Psoas muscle (tissue), 8 donors: ENCODE data around the gene UMAD1. TPM values are rescaled to one million over a fixed set of nuclear protein-coding genes. Genes with fewer than 3 reads are reported as not detected.
A peak's percentile ranks its signal among the peaks of the same experiment; 100 is the strongest.

Source experiments
- ATAC-seq, 4 donors: fragments of 200-7000 bp; cut with Tn5 transposase; one replicate each; pipeline ENCODE4 v1.9.1; 2020; ENCODE audit warnings: moderate library complexity in 3 of 4, mild to moderate bottlenecking in 2 of 4
- DNase-seq, 2 donors: peaks; one replicate each; pipeline ENCODE4 v3.0.0-alpha.2; 2020
- H3K27ac ChIP-seq: fragments of 200-600 bp; one replicate; pipeline ENCODE4 v1.8.0; 2022
- H3K27me3 ChIP-seq, 3 donors: fragments of 200-600 bp in 1 of 3; one replicate each; pipeline versions ENCODE4 v1.6.1 to v1.8.0; 2013 to 2022; ENCODE audit warnings: low read length in 2 of 3, mild to moderate bottlenecking in 2 of 3, moderate library complexity in 1 of 3; ENCODE audit not compliant: insufficient read depth in 3 of 3
- H3K36me3 ChIP-seq, 2 donors: fragments of 200-600 bp in 1 of 2; one replicate each; pipeline versions ENCODE4 v1.6.1 to v1.8.0; 2013 to 2022; ENCODE audit warnings: low read depth in 1 of 2, mild to moderate bottlenecking in 1 of 2, moderate library complexity in 1 of 2; ENCODE audit not compliant: insufficient read depth in 1 of 2
- H3K4me1 ChIP-seq: fragments of 200-600 bp; one replicate; pipeline ENCODE4 v1.8.0; 2022
- H3K4me3 ChIP-seq: fragments of 200-600 bp; one replicate; pipeline ENCODE4 v1.8.0; 2022; ENCODE audit warnings: mild to moderate bottlenecking
- H3K9me3 ChIP-seq: fragments of 200-600 bp; one replicate; pipeline ENCODE4 v1.8.0; 2022
- CTCF ChIP-seq: fragments of 200-600 bp; IDR thresholded peaks from one replicate; pipeline ENCODE4 v1.8.0; 2022; ENCODE audit warnings: antibody characterized with exemption
- WGBS, 3 donors: extraction: QIAGEN DNeasy Blood & Tissue Kit; methylation state at CpG; one replicate each; pipeline versions ENCODE4 v1.1.6 to v1.1.7; 2013; 5-methylcytosine and 5-hydroxymethylcytosine counted together
- intact Hi-C, 2 donors: fragments of 100-400 bp; cut with DNase I; formaldehyde crosslinking; loops; one replicate each; pipeline versions ENCODE4 v1.11.0 to v1.14.2; 2022
- polyA plus RNA-seq, 3 donors: library from polyadenylated mRNA; stranded (reverse); fragments of 200-250 nt; gene quantifications; one replicate each; pipeline ENCODE4 v1.2.3, GENCODE V29; 2013
- total RNA-seq, 4 donors: library from RNA; stranded (reverse); fragmentation: NEBNext Ultra II Directional in 2 of 4; extraction: Animal tissue kit (Norgen Biotek cat#: 25700) in 2 of 4; gene quantifications; one replicate each; pipeline versions ENCODE4 v1.2.1 to v1.2.4, GENCODE V29; 2021 to 2023
- donor health status: healthy with polysubstance abuse.
- donor health status: DM: no; HTN: no; CAD: no; lungs with moderate emphysema.
- donor health status: Bipolar disorder and iron deficiency.
- donor health status: healthy.
- donor health status: DM: yes; HTN: yes; CAD: no.
- donor health status: DM: no; HTN: no; CAD: no.
- donor health status: DM: no; HTN: no; CAD: no.
- donor health status: DM: yes; HTN: yes; CAD: no.

UMAD1 gene
- total and polyA plus RNA-seq, 7 donors = 6.2 to 19.1 (median 12.3) TPM

- no peaks in the 10 kb centered on the region for H3K36me3 ChIP-seq
- peak overlapping the region; percentile 25 for H3K27ac ChIP-seq
- peak overlapping the region; percentile 60 for H3K4me3 ChIP-seq
- peak; percentile 63 for TF ChIP-seq CTCF
- H3K9me3 ChIP-seq = no peaks in the 10 kb centered on the region
- intact Hi-C loops = loop anchor here (2.0 to 10.0 kb wide), 5 partner anchors 79 to 456 kb away; partner anchors contain the start of gene MIOS (in 1 of the 2)
- DNase-seq = no peak
- WGBS, 3 donors = 25 to 33% (median 25%) methylated on average over 5 of the region's 5 CpGs
- peaks cover 19% of the 10 kb centered on the region for H3K4me1 ChIP-seq
- no peaks in the 10 kb centered on the region for H3K27me3 ChIP-seq
- peak; percentile 61 to 87 (median 70) for ATAC-seq
Measured at GRCh38 chr7:7761340-7761973, 120.9 kb downstream of the UMAD1 start.

GRCh38 chr7:7761974-7762779 is 121.6 kb downstream of the UMAD1 start:
- H3K27ac ChIP-seq = peak overlapping the region; percentile 25
- H3K4me1 ChIP-seq = peaks cover 19% of the 10 kb centered on the region
- ATAC-seq (peak; percentile 34 to 66 (median 54)), DNase-seq (no peak)
- peak overlapping the region; percentile 60 for H3K4me3 ChIP-seq
- no peak for TF ChIP-seq CTCF
- H3K36me3 ChIP-seq = no peaks in the 10 kb centered on the region
- intact Hi-C loops = loop anchor here (2.0 to 10.0 kb wide), 5 partner anchors 80 to 455 kb away; partner anchors contain the start of gene MIOS (in 1 of the 2)
- H3K27me3 ChIP-seq = no peaks in the 10 kb centered on the region
- H3K9me3 ChIP-seq = no peaks in the 10 kb centered on the region
- 7 to 15% (median 12%) methylated on average over 9 of the region's 9 CpGs for WGBS, 3 donors

- Histone ChIP-seq H3K36me3 (no peaks in the 10 kb centered on the region), H3K4me1 (peaks cover 19% of the 10 kb centered on the region), H3K9me3 (no peaks in the 10 kb centered on the region), H3K27me3 (no peaks in the 10 kb centered on the region), H3K4me3 (no peak overlapping the region), H3K27ac (no peak overlapping the region)
- DNase-seq = no peak
- intact Hi-C loops = loop anchor here (5.0 to 10.0 kb wide), 4 partner anchors 82 to 453 kb away; partner anchors contain the start of gene MIOS (in 1 of the 2)
- no peak for ATAC-seq
- WGBS, 3 donors = 86 to 91% (median 88%) methylated on average over 3 of the region's 3 CpGs
- TF ChIP-seq CTCF = no peak
Measured at GRCh38 chr7:7764520-7765396, 124.2 kb downstream of the UMAD1 start.

GRCh38 chr7:7765422-7765821 is 124.9 kb downstream of the UMAD1 start:
- DNase-seq (no peak), ATAC-seq (no peak)
- intact Hi-C loops = loop anchor here (10.0 kb wide), 2 partner anchors 201 to 449 kb away; partner anchors contain the start of gene MIOS (in 1 of the 2)
- TF ChIP-seq CTCF = no peak
- Histone ChIP-seq H3K27me3 (no peaks in the 10 kb centered on the region), H3K27ac (no peak overlapping the region), H3K9me3 (no peaks in the 10 kb centered on the region), H3K4me3 (no peak overlapping the region), H3K4me1 (peaks cover 19% of the 10 kb centered on the region), H3K36me3 (no peaks in the 10 kb centered on the region)
